ENCODE results near the gene ST6GALNAC1. TPM values are rescaled to one million over a fixed set of nuclear protein-coding genes. Genes with fewer than 3 reads are reported as not detected.

Gene ST6GALNAC1
- total RNA-seq, 1 experiment from 2014 or later, result not detected

DNA sequence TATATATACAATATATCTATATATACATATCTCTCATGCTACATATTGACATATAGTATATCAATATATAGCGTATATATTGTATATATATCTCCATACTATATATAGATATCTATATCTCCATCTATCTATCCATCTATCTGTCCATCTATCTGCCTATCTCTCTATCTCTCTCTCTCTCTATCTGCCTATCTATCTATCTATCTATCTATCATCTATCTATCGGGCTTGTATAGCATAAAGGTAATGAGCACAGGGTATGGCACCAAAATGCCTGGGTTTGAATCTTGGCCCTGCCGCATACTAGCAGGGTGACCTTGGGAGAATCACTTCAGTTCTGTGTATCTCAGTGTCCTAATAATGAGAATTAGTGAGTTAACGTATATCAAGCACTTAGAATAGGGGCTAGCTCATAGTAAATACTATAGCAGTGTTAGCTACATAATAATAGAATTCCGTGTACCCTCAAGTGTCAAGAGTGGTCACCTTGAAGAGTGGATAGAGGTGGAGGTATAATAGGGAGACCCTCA is 1.5 kb downstream of the ST6GALNAC1 start:
- BruUV-seq (replicated peaks), result no TSS peak
- intact Hi-C loops (cut with micrococcal nuclease; ENCODE audit: unreplicated experiment), result no loop called here
- TF ChIP-seq, protein P1, sequence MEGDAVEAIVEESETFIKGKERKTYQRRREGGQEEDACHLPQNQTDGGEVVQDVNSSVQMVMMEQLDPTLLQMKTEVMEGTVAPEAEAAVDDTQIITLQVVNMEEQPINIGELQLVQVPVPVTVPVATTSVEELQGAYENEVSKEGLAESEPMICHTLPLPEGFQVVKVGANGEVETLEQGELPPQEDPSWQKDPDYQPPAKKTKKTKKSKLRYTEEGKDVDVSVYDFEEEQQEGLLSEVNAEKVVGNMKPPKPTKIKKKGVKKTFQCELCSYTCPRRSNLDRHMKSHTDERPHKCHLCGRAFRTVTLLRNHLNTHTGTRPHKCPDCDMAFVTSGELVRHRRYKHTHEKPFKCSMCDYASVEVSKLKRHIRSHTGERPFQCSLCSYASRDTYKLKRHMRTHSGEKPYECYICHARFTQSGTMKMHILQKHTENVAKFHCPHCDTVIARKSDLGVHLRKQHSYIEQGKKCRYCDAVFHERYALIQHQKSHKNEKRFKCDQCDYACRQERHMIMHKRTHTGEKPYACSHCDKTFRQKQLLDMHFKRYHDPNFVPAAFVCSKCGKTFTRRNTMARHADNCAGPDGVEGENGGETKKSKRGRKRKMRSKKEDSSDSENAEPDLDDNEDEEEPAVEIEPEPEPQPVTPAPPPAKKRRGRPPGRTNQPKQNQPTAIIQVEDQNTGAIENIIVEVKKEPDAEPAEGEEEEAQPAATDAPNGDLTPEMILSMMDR (conservative IDR thresholded peaks at IDR 0.05; ENCODE audit: low read depth, low read length), result no peak
- TF ChIP-seq EZH2 (IDR thresholded peaks at IDR 0.05; ENCODE audit: borderline replicate concordance, low read depth, low read length, poor library complexity, severe bottlenecking), result no peak
- no peaks in the 10 kb centered on the region for H3K9me3 ChIP-seq (ENCODE audit: low read depth, low read length, poor library complexity, severe bottlenecking)
- CTCF ChIA-PET, result no interaction called here
- H3K27ac ChIP-seq (ENCODE audit: low read depth, low read length, poor library complexity, severe bottlenecking), result no peak overlapping the region
- H3K36me3 ChIP-seq (ENCODE audit: insufficient read depth, low read length, poor library complexity, severe bottlenecking), result no peaks in the 10 kb centered on the region
- H3K4me1 ChIP-seq (ENCODE audit: insufficient read depth, low read length, poor library complexity, severe bottlenecking), result no peaks in the 10 kb centered on the region
- no peak overlapping the region for H3K4me3 ChIP-seq (ENCODE audit: low read depth, low read length, poor library complexity, severe bottlenecking)
- no peak for DNase-seq (ENCODE audit: low spot score)
- POLR2A ChIA-PET (ENCODE audit: low non-redundant PET), result no interaction called here
- no peaks in the 10 kb centered on the region for H3K27me3 ChIP-seq (replicated peaks; ENCODE audit: insufficient read depth, low read depth, low read length, poor library complexity)

DNA sequence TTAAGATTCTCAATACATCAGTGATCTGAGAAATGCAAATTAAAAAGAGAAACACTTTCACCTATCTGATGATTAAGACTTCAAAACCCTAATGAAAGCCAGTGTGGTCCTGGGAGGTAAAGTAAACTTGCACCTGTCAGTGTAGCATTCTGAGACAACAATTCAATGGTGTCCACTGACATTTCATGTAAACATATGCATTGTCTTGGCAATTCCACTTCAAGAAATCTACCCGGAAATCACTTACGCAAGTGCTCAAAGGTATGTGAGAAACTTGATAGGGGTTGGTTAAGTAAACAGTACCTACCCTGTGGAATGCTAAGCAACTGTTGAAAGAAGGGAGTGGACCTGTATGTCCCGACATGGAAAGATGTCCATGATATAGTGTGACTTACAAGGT is 2.1 kb downstream of the ST6GALNAC1 start:
- Histone ChIP-seq H3K27ac (ENCODE audit: low read depth, low read length, poor library complexity, severe bottlenecking) (no peak overlapping the region), H3K9me3 (ENCODE audit: low read depth, low read length, poor library complexity, severe bottlenecking) (no peaks in the 10 kb centered on the region), H3K27me3 (replicated peaks; ENCODE audit: insufficient read depth, low read depth, low read length, poor library complexity) (no peaks in the 10 kb centered on the region), H3K4me3 (ENCODE audit: low read depth, low read length, poor library complexity, severe bottlenecking) (no peak overlapping the region), H3K36me3 (ENCODE audit: insufficient read depth, low read length, poor library complexity, severe bottlenecking) (no peaks in the 10 kb centered on the region), H3K4me1 (ENCODE audit: insufficient read depth, low read length, poor library complexity, severe bottlenecking) (no peaks in the 10 kb centered on the region)
- no TSS peak for BruUV-seq (replicated peaks)
- POLR2A ChIA-PET (ENCODE audit: low non-redundant PET), result no interaction called here
- intact Hi-C loops (cut with micrococcal nuclease; ENCODE audit: unreplicated experiment), result no loop called here
- CTCF ChIA-PET, result no interaction called here
- no peak for TF ChIP-seq EZH2 (IDR thresholded peaks at IDR 0.05; ENCODE audit: borderline replicate concordance, low read depth, low read length, poor library complexity, severe bottlenecking)
- TF ChIP-seq, protein P1 (conservative IDR thresholded peaks at IDR 0.05; ENCODE audit: low read depth, low read length), result no peak
- DNase-seq (ENCODE audit: low spot score), result no peak

DNA sequence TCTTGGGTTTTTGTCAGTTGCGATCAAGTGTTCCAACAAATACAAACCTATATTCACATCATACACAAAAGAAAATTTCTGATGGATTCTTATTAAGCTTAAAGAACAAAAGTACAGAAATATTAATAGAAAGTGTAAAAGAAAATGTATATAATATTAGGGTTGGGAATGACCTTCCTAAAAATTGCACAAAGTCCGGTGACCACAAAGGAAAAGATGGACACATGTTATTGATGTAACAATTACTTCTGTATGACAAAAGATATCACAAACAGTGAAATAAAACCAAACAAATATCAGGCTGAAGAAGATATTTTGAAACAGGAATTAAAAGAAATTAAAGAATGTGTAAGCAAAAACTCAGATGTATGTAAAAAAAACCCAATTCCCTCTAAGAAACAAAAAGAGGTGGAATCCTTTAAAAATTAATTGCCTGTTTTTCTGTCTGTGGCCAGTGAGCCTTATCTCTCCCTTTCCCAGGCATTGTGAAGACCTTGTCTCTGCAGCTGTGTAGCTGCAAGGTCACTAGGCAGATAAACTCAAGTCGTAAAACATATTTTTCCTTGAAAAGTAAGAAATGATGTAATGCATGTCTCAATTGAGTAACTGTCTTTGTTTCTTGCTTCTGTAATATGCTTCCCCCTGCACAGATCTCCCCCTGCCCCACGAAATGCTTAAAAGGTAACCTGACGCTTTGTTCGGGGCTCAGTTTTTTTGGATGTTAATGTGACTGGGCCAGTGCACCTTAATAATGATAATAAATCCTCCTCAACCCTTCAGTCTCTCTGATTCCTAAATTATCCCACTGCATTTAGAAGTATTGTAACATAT is 2.8 kb downstream of the ST6GALNAC1 start:
- no peak overlapping the region for H3K27ac ChIP-seq (ENCODE audit: low read depth, low read length, poor library complexity, severe bottlenecking)
- no peaks in the 10 kb centered on the region for H3K27me3 ChIP-seq (replicated peaks; ENCODE audit: insufficient read depth, low read depth, low read length, poor library complexity)
- CTCF ChIA-PET, result interaction anchor here (0.6 kb wide), 1 partner anchor 18 kb away, joined by 4 read pairs; no protein-coding TSS in a partner anchor
- TF ChIP-seq EZH2 (IDR thresholded peaks at IDR 0.05; ENCODE audit: borderline replicate concordance, low read depth, low read length, poor library complexity, severe bottlenecking), result no peak
- TF ChIP-seq, protein P1 (conservative IDR thresholded peaks at IDR 0.05; ENCODE audit: low read depth, low read length), result no peak
- H3K9me3 ChIP-seq (ENCODE audit: low read depth, low read length, poor library complexity, severe bottlenecking), result no peaks in the 10 kb centered on the region
- intact Hi-C loops (cut with micrococcal nuclease; ENCODE audit: unreplicated experiment), result no loop called here
- no TSS peak for BruUV-seq (replicated peaks)
- H3K36me3 ChIP-seq (ENCODE audit: insufficient read depth, low read length, poor library complexity, severe bottlenecking), result no peaks in the 10 kb centered on the region
- H3K4me1 ChIP-seq (ENCODE audit: insufficient read depth, low read length, poor library complexity, severe bottlenecking), result no peaks in the 10 kb centered on the region
- POLR2A ChIA-PET (ENCODE audit: low non-redundant PET), result no interaction called here
- DNase-seq (ENCODE audit: low spot score), result no peak
- H3K4me3 ChIP-seq (ENCODE audit: low read depth, low read length, poor library complexity, severe bottlenecking), result no peak overlapping the region

Measured in A673 (cell line).